IMR-90 (cell line): ENCODE data around the gene RIMS4. TPM values are rescaled to one million over a fixed set of nuclear protein-coding genes. Genes with fewer than 3 reads are reported as not detected.

Source experiments
- ATAC-seq: fragments of 200-7000 bp; cut with Tn5 transposase; 2 replicates; pipeline ENCODE4 v1.9.1; 2020; ENCODE audit warnings: low read depth, mild to moderate bottlenecking, moderate library complexity
- BruUV-seq: library from RNA; stranded (reverse); fragments of 400-500 nt; replicated peaks from 2 replicates; lab custom pipeline; 2021; lab: Mats Ljungman, UMichigan
- CTCF ChIA-PET: fragments of 300-600 bp; formaldehyde crosslinking; extraction: SDS; loops from one replicate; lab custom pipeline; 2021; ENCODE audit warnings: antibody characterized with exemption; lab: Yijun Ruan, JAX
- POLR2A ChIA-PET: fragments of 300-600 bp; sonication (Branson Sonifier 250); formaldehyde crosslinking; loops from one replicate; lab custom pipeline; 2022; ENCODE audit warnings: antibody characterized with exemption; ENCODE audit not compliant: unreplicated experiment; lab: Charles Lee
- DNase-seq: peaks from one replicate; pipeline ENCODE4 v3.0.0; 2013
- H2AFZ ChIP-seq: replicated peaks from 2 replicates; pipeline ENCODE3; 2013; ENCODE audit warnings: low read length, mild to moderate bottlenecking; ENCODE audit not compliant: poor library complexity
- H2AK5ac ChIP-seq: 2 replicates; pipeline ENCODE4 v1.6.1; 2013; ENCODE audit warnings: low read depth, low read length, inconsistent platforms
- H2AK9ac ChIP-seq: replicated peaks from 2 replicates; pipeline ENCODE3; 2013; ENCODE audit warnings: mild to moderate bottlenecking, low read depth, low read length, moderate library complexity; ENCODE audit not compliant: poor library complexity
- H2BK120ac ChIP-seq: 2 replicates; pipeline ENCODE4 v1.6.1; 2013; ENCODE audit warnings: low read depth, low read length, inconsistent platforms
- H2BK15ac ChIP-seq: 3 replicates; pipeline ENCODE4 v1.6.1; 2013; ENCODE audit warnings: low read depth, low read length, inconsistent platforms
- H2BK20ac ChIP-seq: 2 replicates; pipeline ENCODE4 v1.6.1; 2013; ENCODE audit warnings: low read depth, mild to moderate bottlenecking, inconsistent platforms, low read length, moderate library complexity
- H2BK5ac ChIP-seq: 2 replicates; pipeline ENCODE4 v1.6.1; 2013; ENCODE audit warnings: mild to moderate bottlenecking, low read depth, low read length, inconsistent platforms; ENCODE audit not compliant: poor library complexity, severe bottlenecking
- H3K14ac ChIP-seq: replicated peaks from 2 replicates; pipeline ENCODE4 v1.6.1; 2013; ENCODE audit warnings: low read depth, low read length, inconsistent platforms
- H3K18ac ChIP-seq: 2 replicates; pipeline ENCODE4 v1.6.1; 2013; ENCODE audit warnings: low read depth, low read length, control low read depth
- H3K23ac ChIP-seq: 2 replicates; pipeline ENCODE4 v1.6.1; 2013; ENCODE audit warnings: low read depth, low read length, inconsistent platforms
- H3K27ac ChIP-seq: 2 replicates; pipeline ENCODE4 v1.5.1; 2013; ENCODE audit warnings: mild to moderate bottlenecking, control low read depth, low read length; ENCODE audit not compliant: insufficient read depth
- H3K27me3 ChIP-seq: 2 replicates; pipeline ENCODE4 v1.6.1; 2013; ENCODE audit warnings: low read length; ENCODE audit not compliant: control insufficient read depth, insufficient read depth
- H3K36me3 ChIP-seq: 2 replicates; pipeline ENCODE4 v1.6.1; 2013; ENCODE audit warnings: low read length, mixed read lengths; ENCODE audit not compliant: control insufficient read depth, insufficient read depth
- H3K4ac ChIP-seq: 2 replicates; pipeline ENCODE4 v1.6.1; 2013; ENCODE audit warnings: low read depth, low read length, inconsistent platforms
- H3K4me1 ChIP-seq: 2 replicates; pipeline ENCODE4 v1.6.1; 2013; ENCODE audit warnings: low read length, mixed read lengths; ENCODE audit not compliant: control insufficient read depth, insufficient read depth
- H3K4me2 ChIP-seq: 2 replicates; pipeline ENCODE4 v1.6.1; 2013; ENCODE audit warnings: low read depth, mild to moderate bottlenecking, control low read depth, low read length, moderate library complexity
- H3K4me3 ChIP-seq: 2 replicates; pipeline ENCODE4 v1.5.1; 2013; ENCODE audit warnings: low read depth, mild to moderate bottlenecking, control low read depth, low read length, moderate library complexity; ENCODE audit not compliant: insufficient read depth
- H3K56ac ChIP-seq: 2 replicates; pipeline ENCODE4 v1.6.1; 2013; ENCODE audit warnings: low read length, inconsistent platforms; ENCODE audit not compliant: insufficient read depth; ENCODE audit errors: extremely low read depth
- H3K79me1 ChIP-seq, 2 experiments: 2 replicates each; pipeline ENCODE4 v1.6.1; 2013; ENCODE audit warnings: low read length in 2 of 2, inconsistent platforms in 1 of 2, low read depth in 1 of 2
- H3K9ac ChIP-seq: 2 replicates; pipeline ENCODE4 v1.6.1; 2013; ENCODE audit warnings: low read depth, low read length, control low read depth
- H3K9me1 ChIP-seq: 2 replicates; pipeline ENCODE4 v1.6.1; 2013; ENCODE audit warnings: low read length, inconsistent platforms; ENCODE audit not compliant: insufficient read depth
- H3K9me3 ChIP-seq: 2 replicates; pipeline ENCODE4 v1.6.1; 2013; ENCODE audit warnings: low read length; ENCODE audit not compliant: control insufficient read depth, insufficient read depth
- H4K20me1 ChIP-seq: 2 replicates; pipeline ENCODE4 v1.6.1; 2013; ENCODE audit warnings: low read length, inconsistent platforms; ENCODE audit not compliant: insufficient read depth
- H4K5ac ChIP-seq: 2 replicates; pipeline ENCODE4 v1.6.1; 2013; ENCODE audit warnings: mild to moderate bottlenecking, low read depth, low read length, control low read depth
- H4K8ac ChIP-seq, 2 experiments: 2 replicates each; pipeline ENCODE4 v1.6.1; 2013; ENCODE audit warnings: low read depth in 2 of 2, low read length in 2 of 2, control low read depth in 1 of 2, inconsistent platforms in 1 of 2
- H4K91ac ChIP-seq: 2 replicates; pipeline ENCODE4 v1.6.1; 2013; ENCODE audit warnings: low read depth, low read length, inconsistent platforms; ENCODE audit not compliant: insufficient read depth
- CHD1 ChIP-seq: IDR thresholded peaks from 2 replicates; pipeline ENCODE4 v1.6.1; 2012; ENCODE audit warnings: low read depth, low read length, improper control_type of control experiment
- CTCF ChIP-seq: conservative IDR thresholded peaks from 2 replicates; pipeline ENCODE4 v1.5.1; 2012; ENCODE audit warnings: mild to moderate bottlenecking, low read depth, low read length, improper control_type of control experiment
- ELK1 ChIP-seq: fragments of 150-350 bp; IDR thresholded peaks from 2 replicates; pipeline ENCODE4 v1.6.1; 2016; ENCODE audit warnings: low read depth, mild to moderate bottlenecking, low read length, moderate library complexity, borderline replicate concordance
- FOS ChIP-seq: fragments of 150-350 bp; IDR thresholded peaks from 2 replicates; pipeline ENCODE4 v1.6.1; 2016; ENCODE audit warnings: low read depth, low read length
- MAFK ChIP-seq: IDR thresholded peaks from 2 replicates; pipeline ENCODE4 v1.6.1; 2012; ENCODE audit warnings: low read depth, low read length, improper control_type of control experiment
- MAZ ChIP-seq: IDR thresholded peaks from 2 replicates; pipeline ENCODE4 v1.6.1; 2012; ENCODE audit warnings: low read depth, mild to moderate bottlenecking, low read length, improper control_type of control experiment, moderate library complexity, borderline replicate concordance
- POLR2A ChIP-seq: IDR thresholded peaks from 2 replicates; pipeline ENCODE4 v1.6.1; 2012; ENCODE audit warnings: mild to moderate bottlenecking, low read depth, low read length
- RAD21 ChIP-seq: IDR thresholded peaks from 2 replicates; pipeline ENCODE4 v1.6.1; 2012; ENCODE audit warnings: low read length, improper control_type of control experiment
- RCOR1 ChIP-seq: IDR thresholded peaks from 2 replicates; pipeline ENCODE4 v1.6.1; 2012; ENCODE audit warnings: mild to moderate bottlenecking, low read length, improper control_type of control experiment; ENCODE audit not compliant: insufficient replicate concordance
- SMC3 ChIP-seq: fragments of 150-350 bp; IDR thresholded peaks from 2 replicates; pipeline ENCODE4 v1.6.1; 2016; ENCODE audit warnings: low read depth, mild to moderate bottlenecking, antibody characterized with exemption, low read length, moderate library complexity
- USF2 ChIP-seq: fragments of 150-350 bp; IDR thresholded peaks from 2 replicates; pipeline ENCODE4 v1.6.1; 2017; ENCODE audit warnings: mild to moderate bottlenecking, antibody characterized with exemption, low read length, low read depth
- WGBS, 2 experiments: methylation state at CpG; one replicate each; pipeline versions ENCODE4 v1.1.5 to v1.1.7; 2013; ENCODE audit warnings: missing lambda C conversion rate in 2 of 2; ENCODE audit not compliant: insufficient read length in 1 of 2; ENCODE audit errors: extremely low coverage in 2 of 2; 5-methylcytosine and 5-hydroxymethylcytosine counted together
- dilution Hi-C: fragments of 300-500 bp; cut with HindIII; formaldehyde crosslinking; loops from one replicate; pipeline ENCODE4 v1.14.3; 2018; ENCODE audit warnings: low sequenced_read_pairs; ENCODE audit not compliant: unreplicated experiment
- in situ Hi-C: fragments of 300-500 bp; cut with MboI; formaldehyde crosslinking; loops from 3 replicates; pipeline ENCODE4 v1.14.3; 2019; ENCODE audit warnings: low sequenced_read_pairs, inconsistent platforms, mixed read lengths
- intact Hi-C: fragments of 100-400 bp; cut with micrococcal nuclease; formaldehyde crosslinking; loops from 2 replicates; pipeline ENCODE4 v1.10.0; 2022
- polyA plus RNA-seq, 3 experiments: library from polyadenylated mRNA; depleted of rRNA; stranded (reverse); fragments of >200 nt; gene quantifications; 2 replicates each; pipeline ENCODE4 v1.2.3, GENCODE V29; 2012; ENCODE audit warnings: low replicate concordance in 1 of 3
- total RNA-seq: library from RNA; depleted of rRNA; stranded (reverse); fragments of >200 nt; gene quantifications from 2 replicates; pipeline ENCODE4 v1.2.3, GENCODE V29; 2012

RIMS4 gene
- total and polyA plus RNA-seq, 2 of the 4 experiments (the other 2 are of a cell fraction): not detected

- Histone ChIP-seq H3K4me3 (no peak overlapping the region), H3K27me3 (peaks cover 6% of the 10 kb centered on the region), H3K56ac (no peak overlapping the region), H4K8ac (no peak overlapping the region), H4K5ac (no peak overlapping the region), H3K23ac (no peak overlapping the region), H2AK5ac (no peak overlapping the region), H3K14ac (no peak overlapping the region), H3K9me1 (no peaks in the 10 kb centered on the region), H3K27ac (no peak overlapping the region), H2BK15ac (no peak overlapping the region), H2AK9ac (no peak overlapping the region), H3K9me3 (no peaks in the 10 kb centered on the region), H2BK120ac (no peak overlapping the region), H3K4me2 (no peak overlapping the region), H3K79me1 (no peaks in the 10 kb centered on the region), H3K4me1 (no peaks in the 10 kb centered on the region), H3K4ac (no peak overlapping the region), H4K20me1 (no peaks in the 10 kb centered on the region), H3K9ac (no peak overlapping the region), H3K18ac (no peak overlapping the region), H2AFZ (no peak overlapping the region), H2BK20ac (no peak overlapping the region), H2BK5ac (no peak overlapping the region), H3K36me3 (no peaks in the 10 kb centered on the region), H4K91ac (no peak overlapping the region)
- in situ Hi-C loops (no loop called here), intact Hi-C loops (no loop called here), dilution Hi-C loops (no loop called here)
- TF ChIP-seq SMC3: no peak
- no peak for TF ChIP-seq CHD1
- TF ChIP-seq POLR2A: no peak
- no peak for TF ChIP-seq USF2
- TF ChIP-seq MAFK: no peak
- no peak for TF ChIP-seq CTCF
- TF ChIP-seq FOS: no peak
- no peak for TF ChIP-seq MAZ
- no peak for TF ChIP-seq ELK1
- no peak for TF ChIP-seq RAD21
- TF ChIP-seq RCOR1: no peak
- DNase-seq (no peak), ATAC-seq (no peak)
- 40% methylated on average over 1 of the region's 4 CpGs; no CpG with 5 or more reads in 1 of the 2 experiments for WGBS, 2 experiments
- ChIA-PET POLR2A (no interaction called here), CTCF (no interaction called here)
- BruUV-seq: no TSS peak
Measured at GRCh38 chr20:44848254-44849015, 38.1 kb upstream of the RIMS4 start.
